OCI-LY3 (cell line): ENCODE data around the gene PBX3.

Experiments used
- H2AFZ ChIP-seq: fragments of 200-600, 300-600 bp; shearing (Covaris generic); 2 replicates; pipeline ENCODE4 v1.6.0; 2014; ENCODE audit warnings: antibody characterized with exemption, low read depth, low read length
- H3K27ac ChIP-seq: fragments of 200-600, 300-600 bp; sonication (generic); 2 replicates; pipeline ENCODE4 v1.5.1; 2014; ENCODE audit warnings: mild to moderate bottlenecking, low read length, moderate library complexity, mixed read lengths
- H3K27me3 ChIP-seq: fragments of 200-600, 300-600 bp; sonication (generic); 2 replicates; pipeline ENCODE4 v1.6.1; 2014; ENCODE audit warnings: low read depth, low read length, mixed read lengths
- H3K36me3 ChIP-seq: fragments of 200-600, 300-600 bp; sonication (generic); replicated peaks from 2 replicates; pipeline ENCODE3; 2014; ENCODE audit warnings: low read depth, low read length, mixed read lengths
- H3K4me1 ChIP-seq: fragments of 300-600, 200-600 bp; sonication (generic); 2 replicates; pipeline ENCODE4 v1.6.1; 2014; ENCODE audit warnings: low read length, mixed read lengths
- H3K4me2 ChIP-seq: fragments of 200-600, 300-600 bp; sonication (generic); 2 replicates; pipeline ENCODE4 v1.6.1; 2014; ENCODE audit warnings: low read length, mixed read lengths
- H3K4me3 ChIP-seq: fragments of 300-600, 200-600 bp; sonication (generic); 2 replicates; pipeline ENCODE4 v1.5.1; 2014; ENCODE audit warnings: antibody characterized with exemption, mild to moderate bottlenecking, low read length, moderate library complexity
- H3K79me2 ChIP-seq: fragments of 300-600, 200-600 bp; shearing (Covaris generic); 2 replicates; pipeline ENCODE4 v1.6.1; 2014; ENCODE audit warnings: mild to moderate bottlenecking, low read length, mixed read lengths
- H3K9ac ChIP-seq: fragments of 300-600, 200-600 bp; shearing (Covaris generic); 2 replicates; pipeline ENCODE4 v1.6.0; 2014; ENCODE audit warnings: mild to moderate bottlenecking, low read length, moderate library complexity
- H3K9me3 ChIP-seq: fragments of 200-600, 300-600 bp; shearing (Covaris generic); 2 replicates; pipeline ENCODE4 v1.6.1; 2014; ENCODE audit warnings: low read length, mixed read lengths; ENCODE audit not compliant: insufficient read depth
- H4K20me1 ChIP-seq: fragments of 200-600, 300-600 bp; sonication (generic); 2 replicates; pipeline ENCODE4 v1.6.1; 2016; ENCODE audit warnings: low read length, mixed read lengths; ENCODE audit not compliant: insufficient read depth
- CTCF ChIP-seq: fragments of 200-600, 300-600 bp; sonication (generic); IDR thresholded peaks from 2 replicates; pipeline ENCODE4 v1.5.1; 2014; ENCODE audit warnings: antibody characterized with exemption, low read length, low read depth
- EZH2phosphoT487 ChIP-seq: fragments of 200-600 bp; shearing (Covaris generic); IDR thresholded peaks from 2 replicates; pipeline ENCODE4 v1.6.1; 2018; ENCODE audit warnings: antibody characterized with exemption, mixed run types, low read depth

Gene PBX3

GRCh38 chr9:125965477-125965876 is 218.3 kb downstream of the PBX3 start:
- no peak overlapping the region for H3K27ac ChIP-seq
- no peak overlapping the region for H2AFZ ChIP-seq
- no peak overlapping the region for H3K9ac ChIP-seq
- H3K36me3 ChIP-seq, result no peaks in the 10 kb centered on the region
- H4K20me1 ChIP-seq, result no peaks in the 10 kb centered on the region
- H3K4me2 ChIP-seq, result no peak overlapping the region
- peaks cover 13% of the 10 kb centered on the region for H3K4me1 ChIP-seq
- H3K4me3 ChIP-seq, result no peak overlapping the region
- no peak for TF ChIP-seq EZH2phosphoT487
- no peaks in the 10 kb centered on the region for H3K27me3 ChIP-seq
- no peaks in the 10 kb centered on the region for H3K9me3 ChIP-seq
- no peaks in the 10 kb centered on the region for H3K79me2 ChIP-seq

- Histone ChIP-seq H3K36me3 (no peaks in the 10 kb centered on the region), H3K9ac (no peak overlapping the region), H4K20me1 (no peaks in the 10 kb centered on the region), H3K9me3 (no peaks in the 10 kb centered on the region), H2AFZ (no peak overlapping the region), H3K4me3 (no peak overlapping the region), H3K27ac (no peak overlapping the region), H3K79me2 (no peaks in the 10 kb centered on the region), H3K4me1 (peaks cover 4% of the 10 kb centered on the region), H3K27me3 (no peaks in the 10 kb centered on the region), H3K4me2 (no peak overlapping the region)
- TF ChIP-seq CTCF (no peak), EZH2phosphoT487 (no peak)
Measured at GRCh38 chr9:125966466-125966865, 219.3 kb downstream of the PBX3 start.

GRCh38 chr9:125966959-125967711 is 220.0 kb downstream of the PBX3 start:
- H3K36me3 ChIP-seq, result no peaks in the 10 kb centered on the region
- no peak overlapping the region for H3K4me3 ChIP-seq
- TF ChIP-seq CTCF (no peak), EZH2phosphoT487 (no peak)
- no peak overlapping the region for H3K4me2 ChIP-seq
- no peaks in the 10 kb centered on the region for H3K79me2 ChIP-seq
- H3K9ac ChIP-seq, result no peak overlapping the region
- H3K27ac ChIP-seq, result no peak overlapping the region
- H3K4me1 ChIP-seq, result 0 out of 2 replicates have a peak, but pooled peaks cover 3% of the 10 kb centered on the region
- H2AFZ ChIP-seq, result no peak overlapping the region
- H4K20me1 ChIP-seq, result no peaks in the 10 kb centered on the region
- H3K9me3 ChIP-seq, result no peaks in the 10 kb centered on the region
- H3K27me3 ChIP-seq, result no peaks in the 10 kb centered on the region

- no peak for TF ChIP-seq EZH2phosphoT487
- TF ChIP-seq CTCF, result no peak
Measured at GRCh38 chr9:125968714-125969374, 221.7 kb downstream of the PBX3 start.

More at GRCh38 chr9:125968714-125969374, 221.7 kb downstream of the PBX3 start:
- Histone ChIP-seq H3K4me2 (no peak overlapping the region), H3K9me3 (no peaks in the 10 kb centered on the region), H3K4me3 (no peak overlapping the region), H3K27me3 (no peaks in the 10 kb centered on the region), H3K27ac (no peak overlapping the region), H3K36me3 (no peaks in the 10 kb centered on the region), H2AFZ (no peak overlapping the region), H3K4me1 (0 out of 2 replicates have a peak, but pooled peaks cover under 1% of the 10 kb centered on the region), H4K20me1 (no peaks in the 10 kb centered on the region), H3K79me2 (no peaks in the 10 kb centered on the region), H3K9ac (no peak overlapping the region)
